ENCODE data around the gene NPY1R. TPM values are rescaled to one million over a fixed set of nuclear protein-coding genes. Genes with fewer than 3 reads are reported as not detected.

NPY1R gene
- total RNA-seq, 1 donor from 2014 or later, result 1.1 TPM

- no peak overlapping the region for H3K4me3 ChIP-seq (ENCODE audit: insufficient read depth, low read depth, low read length)
- Mint-ChIP-seq H3K27ac (ENCODE audit: unreplicated experiment) (no peak overlapping the region), H3K4me3 (ENCODE audit: unreplicated experiment) (peak overlapping the region; percentile 96), H3K9me3 (ENCODE audit: unreplicated experiment) (peaks cover 2% of the 10 kb centered on the region), H3K36me3 (ENCODE audit: low read depth, unreplicated experiment) (no peaks in the 10 kb centered on the region), H3K27me3 (ENCODE audit: low read depth, unreplicated experiment) (peaks cover 23% of the 10 kb centered on the region), H3K4me1 (ENCODE audit: low read depth, unreplicated experiment) (no peaks in the 10 kb centered on the region)
- H3K27me3 ChIP-seq (ENCODE audit: insufficient read depth, low read length), result peaks cover 15% of the 10 kb centered on the region
- peak overlapping the region; percentile 97 for H3K4me2 ChIP-seq (ENCODE audit: low read length)
- H4K20me1 ChIP-seq (ENCODE audit: insufficient read depth, low read length), result no peaks in the 10 kb centered on the region
- H3K79me2 ChIP-seq (ENCODE audit: insufficient read depth, low read length), result no peaks in the 10 kb centered on the region
- no peak overlapping the region for H3K9ac ChIP-seq (ENCODE audit: low read length)
- peak overlapping the region; percentile 95 for H2AFZ ChIP-seq (ENCODE audit: low read depth, low read length)
- H3K9me3 ChIP-seq (ENCODE audit: insufficient read depth, low read depth, low read length), result no peaks in the 10 kb centered on the region
- no peaks in the 10 kb centered on the region for H3K36me3 ChIP-seq (ENCODE audit: insufficient read depth, low read length)
- DNase-seq (ENCODE audit: low read depth), result no peak
- H3K27ac ChIP-seq (ENCODE audit: low read depth, low read length), result no peak overlapping the region
- FAIRE-seq, result no peak
- TF ChIP-seq EZH2 (IDR thresholded peaks at IDR 0.05; ENCODE audit: insufficient read depth, low read length) (no peak), CTCF (IDR thresholded peaks at IDR 0.05; ENCODE audit: insufficient read depth, low read depth, low read length) (no peak)
- H3K4me1 ChIP-seq (ENCODE audit: insufficient read depth, low read length), result no peaks in the 10 kb centered on the region
Observed at GRCh38 chr4:163330916-163331628, 1.3 kb downstream of the NPY1R start.

- Histone ChIP-seq H3K9me3 (ENCODE audit: insufficient read depth, low read depth, low read length) (no peaks in the 10 kb centered on the region), H2AFZ (ENCODE audit: low read depth, low read length) (no peak overlapping the region), H3K79me2 (ENCODE audit: insufficient read depth, low read length) (no peaks in the 10 kb centered on the region), H3K27me3 (ENCODE audit: insufficient read depth, low read length) (no peaks in the 10 kb centered on the region), H3K4me1 (ENCODE audit: insufficient read depth, low read length) (no peaks in the 10 kb centered on the region), H3K4me3 (ENCODE audit: insufficient read depth, low read depth, low read length) (no peak overlapping the region), H3K9ac (ENCODE audit: low read length) (no peak overlapping the region), H4K20me1 (ENCODE audit: insufficient read depth, low read length) (no peaks in the 10 kb centered on the region), H3K36me3 (ENCODE audit: insufficient read depth, low read length) (no peaks in the 10 kb centered on the region), H3K4me2 (ENCODE audit: low read length) (no peak overlapping the region), H3K27ac (ENCODE audit: low read depth, low read length) (no peak overlapping the region)
- Mint-ChIP-seq H3K36me3 (ENCODE audit: low read depth, unreplicated experiment) (no peaks in the 10 kb centered on the region), H3K4me3 (ENCODE audit: unreplicated experiment) (no peak overlapping the region), H3K27me3 (ENCODE audit: low read depth, unreplicated experiment) (no peaks in the 10 kb centered on the region), H3K27ac (ENCODE audit: unreplicated experiment) (no peak overlapping the region), H3K9me3 (ENCODE audit: unreplicated experiment) (peaks cover 4% of the 10 kb centered on the region), H3K4me1 (ENCODE audit: low read depth, unreplicated experiment) (peaks cover 1% of the 10 kb centered on the region)
- TF ChIP-seq CTCF (IDR thresholded peaks at IDR 0.05; ENCODE audit: insufficient read depth, low read depth, low read length), result no peak
- no peak for TF ChIP-seq EZH2 (IDR thresholded peaks at IDR 0.05; ENCODE audit: insufficient read depth, low read length)
- no peak for DNase-seq (ENCODE audit: low read depth)
- FAIRE-seq, result no peak
Observed at GRCh38 chr4:163317110-163317509, 15.3 kb downstream of the NPY1R start.

GRCh38 chr4:163309466-163309865 is 22.9 kb downstream of the NPY1R start:
- no peak overlapping the region for H2AFZ ChIP-seq (ENCODE audit: low read depth, low read length)
- H3K9me3 Mint-ChIP-seq (ENCODE audit: unreplicated experiment), result no peaks in the 10 kb centered on the region
- no peaks in the 10 kb centered on the region for H3K27me3 Mint-ChIP-seq (ENCODE audit: low read depth, unreplicated experiment)
- H3K4me1 ChIP-seq (ENCODE audit: insufficient read depth, low read length), result no peaks in the 10 kb centered on the region
- no peak overlapping the region for H3K27ac ChIP-seq (ENCODE audit: low read depth, low read length)
- H3K27me3 ChIP-seq (ENCODE audit: insufficient read depth, low read length), result no peaks in the 10 kb centered on the region
- no peaks in the 10 kb centered on the region for H3K9me3 ChIP-seq (ENCODE audit: insufficient read depth, low read depth, low read length)
- H3K4me3 Mint-ChIP-seq (ENCODE audit: unreplicated experiment), result no peak overlapping the region
- H4K20me1 ChIP-seq (ENCODE audit: insufficient read depth, low read length), result no peaks in the 10 kb centered on the region
- FAIRE-seq (no peak), DNase-seq (ENCODE audit: low read depth) (no peak)
- no peak overlapping the region for H3K27ac Mint-ChIP-seq (ENCODE audit: unreplicated experiment)
- H3K4me3 ChIP-seq (ENCODE audit: insufficient read depth, low read depth, low read length), result no peak overlapping the region
- no peaks in the 10 kb centered on the region for H3K4me1 Mint-ChIP-seq (ENCODE audit: low read depth, unreplicated experiment)
- no peak overlapping the region for H3K4me2 ChIP-seq (ENCODE audit: low read length)
- no peaks in the 10 kb centered on the region for H3K36me3 ChIP-seq (ENCODE audit: insufficient read depth, low read length)
- H3K36me3 Mint-ChIP-seq (ENCODE audit: low read depth, unreplicated experiment), result no peaks in the 10 kb centered on the region
- TF ChIP-seq EZH2 (IDR thresholded peaks at IDR 0.05; ENCODE audit: insufficient read depth, low read length) (no peak), CTCF (IDR thresholded peaks at IDR 0.05; ENCODE audit: insufficient read depth, low read depth, low read length) (no peak)
- H3K79me2 ChIP-seq (ENCODE audit: insufficient read depth, low read length), result no peaks in the 10 kb centered on the region
- H3K9ac ChIP-seq (ENCODE audit: low read length), result no peak overlapping the region
